Body of pancreas (tissue), 4 donors: Measurements from ENCODE around the gene RB1.

ENCODE experiments used
- CTCF ChIP-seq, 7 experiments: fragments of 450-650 bp in 4 of 7; fragments of 200-600 bp in 3 of 7; sonication (generic) in 3 of 7; IDR thresholded peaks; one replicate each; pipeline ENCODE4 v1.5.1; 2016 to 2019; ENCODE audit warnings: antibody characterized with exemption in 7 of 7
- POLR2A ChIP-seq, 3 donors: fragments of 450-650 bp; IDR thresholded peaks; one replicate each; pipeline ENCODE4 v1.6.1; 2016; ENCODE audit warnings: antibody characterized with exemption in 3 of 3, mild to moderate bottlenecking in 2 of 3

- no peak for TF ChIP-seq CTCF (IDR thresholded peaks at IDR 0.05)
- no peak for TF ChIP-seq POLR2A (IDR thresholded peaks at IDR 0.05)
These were observed 100.4 kb downstream of the RB1 start for GRCh38 chr13:48403913-48404312.
